ENCODE measurements around the gene CTSZ.
A peak's percentile ranks its signal among the peaks of the same experiment; 100 is the strongest.
"Not testable (repeated sequence)": the region's sequence is repeated elsewhere in the genome, so short reads cannot be mapped to it uniquely, and the experiment has no call there.

Gene CTSZ

DNA sequence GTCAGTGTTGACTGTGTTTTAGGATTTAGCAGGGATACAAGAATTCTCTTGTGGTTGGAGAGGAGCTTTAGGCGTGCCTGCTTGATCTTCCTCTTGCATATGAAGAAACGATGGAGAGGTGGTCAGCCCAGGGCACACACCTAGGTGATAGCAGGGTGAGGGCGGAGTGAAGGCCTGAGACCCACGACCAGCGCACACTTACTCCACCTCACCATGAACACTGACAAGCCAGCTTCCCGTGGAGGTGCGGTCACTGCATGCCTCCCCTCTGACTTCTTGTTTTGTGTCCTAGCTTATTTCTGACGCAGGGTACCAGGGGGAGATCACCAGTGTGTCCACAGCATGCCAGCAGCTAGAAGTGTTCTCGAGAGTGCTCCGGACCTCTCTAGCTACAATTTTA lies 17.9 kb downstream of the CTSZ start:
- no peak for DNase-seq
- H3K36me3 Mint-ChIP-seq (ENCODE audit: low read depth) = peaks cover 94% of the 10 kb centered on the region
- H3K4me3 Mint-ChIP-seq = no peak overlapping the region
- H3K9me3 Mint-ChIP-seq = no peaks in the 10 kb centered on the region
- H3K4me1 Mint-ChIP-seq (ENCODE audit: low read depth) = peaks cover 33% of the 10 kb centered on the region
- H3K27ac Mint-ChIP-seq = peak overlapping the region; percentile 42
- no peaks in the 10 kb centered on the region for H3K27me3 Mint-ChIP-seq

DNA sequence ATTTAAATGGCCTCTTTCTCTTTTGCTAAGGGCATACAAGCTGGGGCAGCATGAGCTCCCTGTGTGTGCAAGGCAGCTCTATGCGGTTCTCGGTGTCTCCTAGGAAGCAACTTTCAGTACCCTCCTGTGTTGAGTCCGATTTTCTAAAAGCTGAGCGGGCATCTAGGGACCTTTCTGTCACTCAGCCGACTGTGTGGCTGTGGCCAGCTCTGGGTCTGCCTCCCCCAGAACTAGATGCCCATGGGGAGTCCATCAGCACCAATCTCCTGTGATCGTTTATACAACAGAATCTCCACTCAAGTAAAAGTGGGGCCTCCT lies 18.5 kb downstream of the CTSZ start:
- H3K4me1 Mint-ChIP-seq (ENCODE audit: low read depth) = peaks cover 40% of the 10 kb centered on the region
- peaks cover 94% of the 10 kb centered on the region for H3K36me3 Mint-ChIP-seq (ENCODE audit: low read depth)
- DNase-seq = no peak
- no peak overlapping the region for H3K27ac Mint-ChIP-seq
- H3K9me3 Mint-ChIP-seq = no peaks in the 10 kb centered on the region
- no peaks in the 10 kb centered on the region for H3K27me3 Mint-ChIP-seq
- no peak overlapping the region for H3K4me3 Mint-ChIP-seq

DNA sequence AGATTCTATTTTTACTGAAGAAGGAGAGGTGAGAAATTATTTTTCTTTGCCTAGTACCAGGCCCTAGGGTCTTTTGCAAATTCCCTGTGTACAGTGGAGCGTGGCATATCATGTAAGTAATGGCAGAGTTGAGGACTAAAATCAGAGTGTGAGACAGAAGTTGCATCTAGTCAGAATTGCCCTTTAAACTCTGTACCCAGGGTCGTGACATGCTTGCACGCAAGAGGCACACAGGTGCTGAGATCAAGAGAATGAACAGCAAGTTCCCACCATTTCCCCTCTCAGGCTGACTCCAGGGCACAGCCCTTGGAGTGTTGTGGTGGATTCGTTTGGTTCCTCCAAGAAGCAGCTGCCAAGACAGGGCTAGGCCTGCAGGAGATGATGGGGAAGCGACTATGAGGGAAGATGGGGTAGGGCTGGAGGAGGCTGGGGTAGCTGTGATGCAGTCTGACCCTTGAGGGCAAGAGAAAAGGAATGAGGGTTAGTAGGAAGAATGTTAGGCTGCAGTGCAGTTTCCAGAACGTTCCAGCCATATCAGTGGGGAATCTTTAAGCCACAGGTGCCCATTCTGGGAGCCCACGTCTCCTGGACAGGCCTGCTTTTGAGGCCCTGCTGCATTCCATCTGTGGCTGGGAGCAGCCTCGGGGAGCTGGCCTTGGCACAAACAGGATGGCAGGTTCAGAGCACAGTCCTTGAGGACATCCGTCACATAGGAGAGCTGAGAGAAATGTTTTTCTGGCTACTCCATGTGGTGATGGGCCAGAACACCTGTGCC lies 19.1 kb downstream of the CTSZ start:
- H3K36me3 Mint-ChIP-seq (ENCODE audit: low read depth) = peaks cover 92% of the 10 kb centered on the region
- peak overlapping the region; percentile 70 for H3K27ac Mint-ChIP-seq
- H3K4me3 Mint-ChIP-seq = no peak overlapping the region
- H3K27me3 Mint-ChIP-seq = no peaks in the 10 kb centered on the region
- H3K9me3 Mint-ChIP-seq = no peaks in the 10 kb centered on the region
- peaks cover 43% of the 10 kb centered on the region for H3K4me1 Mint-ChIP-seq (ENCODE audit: low read depth)
- no peak for DNase-seq

DNA sequence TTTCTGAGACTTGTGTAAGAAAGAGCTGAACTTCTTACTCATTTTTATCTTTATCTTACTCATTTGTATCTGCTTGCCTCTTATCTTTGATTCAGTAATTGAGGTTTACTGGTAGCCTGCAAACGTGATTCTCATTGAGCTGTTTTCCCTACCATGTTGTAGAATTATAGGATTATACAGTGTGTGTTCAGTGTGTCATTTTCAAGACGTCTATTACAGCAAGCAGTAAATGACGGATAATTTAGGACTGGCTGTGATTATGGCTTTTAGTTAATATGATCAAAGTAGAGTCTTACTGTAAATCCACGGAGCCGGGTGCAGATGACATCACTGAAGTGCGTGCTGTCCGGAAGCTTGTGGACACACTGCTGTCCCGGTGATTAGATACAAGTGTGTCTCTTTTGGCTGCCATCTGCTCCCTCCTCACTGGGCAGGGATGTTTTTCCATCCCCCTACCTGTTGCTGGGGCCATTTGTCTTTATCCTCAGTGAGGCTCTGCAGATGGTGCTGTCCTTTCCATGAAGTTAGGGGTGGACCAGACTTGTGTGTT lies 20.0 kb downstream of the CTSZ start:
- Mint-ChIP-seq H3K36me3 (ENCODE audit: low read depth) (peaks cover 90% of the 10 kb centered on the region), H3K4me1 (ENCODE audit: low read depth) (peaks cover 51% of the 10 kb centered on the region)

DNA sequence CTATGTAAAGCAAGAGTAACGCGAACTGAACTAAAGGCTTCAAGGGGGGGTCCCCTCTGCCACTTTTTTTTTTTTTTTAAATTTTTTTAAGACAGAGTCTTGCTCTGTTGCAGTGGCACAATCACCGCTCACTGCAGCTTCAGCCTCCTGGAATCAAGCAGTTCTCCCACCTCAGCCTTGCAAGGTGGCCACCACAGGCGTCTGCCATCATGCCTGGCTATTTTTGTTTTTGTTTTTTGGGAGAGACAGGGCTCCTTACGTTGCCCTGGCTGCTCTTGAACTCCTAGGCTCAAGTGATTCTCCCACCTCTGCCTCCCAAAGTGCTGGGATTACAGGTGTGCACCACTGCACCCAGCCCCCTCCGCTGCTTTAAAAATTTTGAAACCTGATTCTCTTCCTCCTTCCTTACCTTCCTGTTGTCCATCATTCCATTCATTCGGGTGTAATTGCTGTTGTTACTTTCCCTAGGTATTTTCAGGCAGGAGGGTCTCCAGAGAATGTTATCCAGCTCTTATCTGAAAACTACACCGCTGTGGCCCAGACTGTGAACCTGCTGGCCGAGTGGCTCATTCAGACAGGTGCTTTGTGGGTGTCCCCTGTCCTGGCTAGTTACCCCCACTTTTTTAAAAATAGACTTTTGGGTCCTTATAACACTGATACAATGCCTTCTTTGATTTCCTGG lies 20.6 kb downstream of the CTSZ start:
- no peak overlapping the region for H3K4me3 Mint-ChIP-seq
- H3K4me1 Mint-ChIP-seq (ENCODE audit: low read depth) = peaks cover 51% of the 10 kb centered on the region

More for the DNA sequence above, 20.0 kb downstream of the CTSZ start:
- Mint-ChIP-seq H3K9me3 (no peaks in the 10 kb centered on the region), H3K27me3 (no peaks in the 10 kb centered on the region), H3K27ac (peak overlapping the region; percentile 70), H3K4me3 (no peak overlapping the region)
- DNase-seq = no peak

DNA sequence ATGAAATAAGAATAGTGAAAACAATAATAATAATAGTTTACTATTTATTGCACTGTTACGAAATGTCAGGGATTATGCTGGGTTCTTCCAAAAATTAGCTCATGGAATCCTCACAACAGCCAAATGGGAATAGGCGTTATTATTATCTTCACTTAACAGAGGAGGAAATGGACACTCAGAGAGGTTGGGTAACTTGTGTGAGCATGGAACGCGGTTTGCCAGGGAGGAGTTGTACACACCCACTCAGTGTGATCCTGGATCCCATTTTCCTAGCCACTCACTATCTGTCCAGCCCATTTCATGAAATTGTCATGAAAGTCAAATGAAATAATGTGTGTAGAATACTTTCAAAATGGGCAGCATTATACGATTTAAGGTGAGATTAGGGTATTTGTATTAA lies 21.4 kb downstream of the CTSZ start:
- no peak for DNase-seq
- Mint-ChIP-seq H3K36me3 (ENCODE audit: low read depth) (peaks cover 78% of the 10 kb centered on the region), H3K4me1 (ENCODE audit: low read depth) (peaks cover 51% of the 10 kb centered on the region), H3K4me3 (no peak overlapping the region), H3K27me3 (no peaks in the 10 kb centered on the region), H3K9me3 (no peaks in the 10 kb centered on the region), H3K27ac (peak overlapping the region; percentile 71)

More for the DNA sequence above, 20.6 kb downstream of the CTSZ start:
- Mint-ChIP-seq H3K27me3 (no peaks in the 10 kb centered on the region), H3K9me3 (no peaks in the 10 kb centered on the region), H3K36me3 (ENCODE audit: low read depth) (peaks cover 85% of the 10 kb centered on the region), H3K27ac (peak overlapping the region; percentile 70)
- no peak for DNase-seq

DNA sequence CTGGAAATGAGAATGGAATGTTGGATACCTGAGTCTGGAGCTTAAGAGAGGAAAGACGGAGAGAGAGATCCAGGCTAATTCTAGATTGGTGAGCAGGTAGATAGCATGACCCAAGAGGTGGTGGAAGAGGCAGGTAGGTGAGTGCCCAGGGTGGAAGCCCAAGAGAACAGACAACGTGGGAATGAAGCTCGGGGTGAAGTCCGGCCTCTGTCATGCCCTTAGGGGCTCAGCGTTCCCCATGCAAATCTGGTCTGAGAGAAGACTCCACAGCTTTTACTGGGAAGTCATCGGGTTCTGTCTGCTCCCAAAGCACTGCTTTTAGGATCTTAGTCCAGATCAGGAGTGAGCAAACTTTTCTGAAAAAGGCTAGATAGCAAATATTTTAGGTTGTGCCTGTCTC lies 22.4 kb downstream of the CTSZ start:
- Mint-ChIP-seq H3K4me3 (no peak overlapping the region), H3K36me3 (ENCODE audit: low read depth) (peaks cover 70% of the 10 kb centered on the region), H3K27ac (peak overlapping the region; percentile 50), H3K9me3 (no peaks in the 10 kb centered on the region), H3K4me1 (ENCODE audit: low read depth) (peaks cover 51% of the 10 kb centered on the region), H3K27me3 (no peaks in the 10 kb centered on the region)
- DNase-seq = no peak

DNA sequence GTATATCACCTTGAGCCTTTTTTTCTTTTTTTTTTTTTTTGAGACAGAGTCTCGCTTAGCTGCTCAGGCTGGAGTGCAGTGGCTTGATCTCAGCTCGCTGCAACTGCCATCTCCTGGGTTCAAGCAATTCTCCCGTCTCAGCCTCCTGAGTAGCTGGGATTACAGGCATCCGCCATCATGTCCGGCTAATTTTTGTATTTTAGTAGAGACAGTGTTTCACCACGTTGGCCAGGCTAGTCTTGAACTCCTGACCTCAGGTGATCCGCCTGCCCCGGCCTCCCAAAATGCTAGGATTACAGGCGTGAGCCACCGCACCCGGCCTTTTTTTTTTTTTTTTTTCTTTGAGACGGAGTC lies 24.0 kb downstream of the CTSZ start:
- peak overlapping the region; percentile 94 for H3K4me3 Mint-ChIP-seq
- peaks cover 51% of the 10 kb centered on the region for H3K4me1 Mint-ChIP-seq (ENCODE audit: low read depth)
- peak overlapping the region; percentile 95 for H3K27ac Mint-ChIP-seq
- not testable (repeated sequence) for H3K9me3 Mint-ChIP-seq, H3K27me3 Mint-ChIP-seq, DNase-seq
- peaks cover 54% of the 10 kb centered on the region for H3K36me3 Mint-ChIP-seq (ENCODE audit: low read depth)

DNA sequence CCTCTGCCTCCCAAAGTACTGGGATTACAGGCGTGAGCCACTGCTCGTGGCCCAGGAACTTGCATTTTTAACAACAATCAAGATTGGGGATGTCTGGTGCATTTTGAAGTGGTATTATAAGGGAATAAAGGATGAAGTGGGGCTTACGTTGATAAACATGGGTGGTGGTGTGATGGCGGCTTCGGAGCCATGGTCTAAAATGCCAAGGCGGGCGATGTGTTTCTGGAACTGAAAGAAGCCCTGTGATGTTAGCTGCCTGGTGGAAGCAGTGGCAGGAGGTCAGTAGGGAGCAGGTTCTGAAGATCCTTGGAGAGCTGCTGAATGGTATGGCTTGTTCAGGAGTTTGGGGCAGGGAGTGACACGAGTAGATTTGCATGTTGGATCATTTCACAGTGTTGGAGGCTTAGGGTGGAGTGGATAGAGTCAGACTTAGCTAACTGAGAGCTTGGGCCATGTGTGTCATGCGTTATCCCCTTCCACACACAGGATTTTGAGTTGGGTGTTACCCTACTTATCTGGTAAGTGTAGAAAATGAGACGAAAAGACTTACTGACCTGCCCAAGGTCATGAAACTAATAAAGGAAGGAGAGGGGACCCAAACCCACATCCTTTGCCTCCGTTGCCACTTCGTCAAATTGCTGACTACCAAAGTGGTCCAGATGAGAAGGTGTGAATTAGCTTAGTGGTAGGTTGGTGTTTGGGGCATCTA lies 24.5 kb downstream of the CTSZ start:
- Mint-ChIP-seq H3K27ac (peak overlapping the region; percentile 95), H3K4me3 (peak overlapping the region; percentile 94), H3K4me1 (ENCODE audit: low read depth) (peaks cover 51% of the 10 kb centered on the region), H3K9me3 (no peaks in the 10 kb centered on the region), H3K36me3 (ENCODE audit: low read depth) (peaks cover 49% of the 10 kb centered on the region), H3K27me3 (no peaks in the 10 kb centered on the region)
- DNase-seq = no peak

DNA sequence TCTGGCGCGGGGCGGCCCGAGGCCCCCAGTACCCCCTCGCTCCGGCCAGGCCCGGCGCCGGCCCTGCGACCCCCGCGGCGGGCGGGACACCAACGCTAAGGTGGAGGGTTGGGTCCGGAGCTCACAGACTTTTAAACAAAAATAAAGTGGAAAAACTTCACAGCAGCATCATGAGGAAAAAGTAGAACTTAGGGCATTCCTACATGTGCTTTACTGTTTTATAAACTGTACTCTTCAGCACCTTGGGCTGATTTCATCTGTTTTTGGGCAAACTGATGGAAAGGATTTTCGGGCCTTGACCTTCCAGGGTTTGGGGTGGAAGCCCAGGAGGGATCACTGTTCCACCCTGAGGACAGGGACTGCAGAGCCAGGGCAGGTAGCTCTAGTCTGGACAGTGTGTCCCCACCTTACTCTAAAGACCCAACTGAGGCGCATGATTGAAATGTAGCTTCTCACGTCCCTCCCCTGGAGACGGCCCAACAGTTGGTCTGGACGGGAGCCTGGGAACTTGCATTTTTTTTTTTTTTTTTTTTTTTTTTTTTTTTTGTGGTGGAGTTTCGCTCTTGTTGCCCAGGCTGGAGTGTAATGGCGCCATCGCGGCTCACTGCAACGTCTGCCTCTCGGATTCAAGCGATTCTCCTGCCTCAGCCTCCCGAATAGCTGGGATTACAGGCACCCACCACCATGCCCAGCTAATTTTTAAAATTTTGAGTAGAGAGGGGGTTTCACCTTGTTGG lies 25.3 kb downstream of the CTSZ start:
- H3K4me1 Mint-ChIP-seq (ENCODE audit: low read depth) = peaks cover 43% of the 10 kb centered on the region

DNA sequence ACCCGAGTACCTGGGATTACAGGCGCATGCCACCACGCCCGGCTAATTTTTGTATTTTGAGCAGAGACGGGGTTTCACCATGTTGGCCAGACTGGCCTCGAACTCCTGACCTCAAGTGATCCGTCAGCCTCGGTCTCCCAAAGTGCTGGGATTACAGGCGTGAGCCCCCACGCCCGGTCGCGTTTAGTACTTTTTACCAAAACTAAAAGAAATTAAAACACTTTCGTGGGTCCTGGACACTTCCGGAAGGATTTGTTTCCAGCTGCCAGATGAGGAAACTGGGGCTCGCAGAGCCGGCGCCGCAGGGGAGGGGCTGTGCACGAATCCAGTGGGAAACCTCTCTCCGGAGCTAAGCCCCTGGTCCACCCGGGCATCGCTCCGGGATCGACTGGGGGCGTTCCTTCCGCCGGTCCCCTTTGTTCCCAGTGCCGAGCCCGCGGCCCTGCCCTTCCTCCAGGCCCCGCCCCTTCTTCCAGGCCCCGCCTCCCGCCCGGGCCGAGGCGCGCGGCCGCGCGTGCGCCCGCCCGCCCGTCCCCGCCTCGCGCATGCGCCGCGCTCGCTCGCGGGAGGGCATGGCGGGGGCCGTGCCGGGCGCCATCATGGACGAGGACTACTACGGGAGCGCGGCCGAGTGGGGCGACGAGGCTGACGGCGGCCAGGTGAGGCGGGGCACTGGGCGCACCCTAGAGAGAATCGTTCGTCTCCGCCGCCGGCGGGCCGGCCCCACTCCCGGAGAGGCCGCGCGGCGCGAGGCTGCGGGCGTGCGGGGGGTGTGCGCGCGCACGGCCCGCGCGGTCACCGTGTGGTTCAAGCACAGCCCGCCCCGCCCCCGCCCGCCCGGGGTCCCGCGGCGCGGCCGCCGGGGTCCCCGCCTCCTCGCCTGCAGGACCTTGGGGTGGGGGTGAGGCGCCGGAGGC lies 26.1 kb downstream of the CTSZ start, which contains the start of gene NELFCD:
TSS of gene NELFCD (plus strand) at position 546 of the 917 bp plus-strand sequence. CDS start at position 600, 54 bp downstream.
- peaks cover 36% of the 10 kb centered on the region for H3K4me1 Mint-ChIP-seq (ENCODE audit: low read depth)
- peaks cover 33% of the 10 kb centered on the region for H3K36me3 Mint-ChIP-seq (ENCODE audit: low read depth)
- H3K4me3 Mint-ChIP-seq = peak within 1 kb of the TSS; percentile 94
- DNase-seq = peak; percentile 96
- peak within 1 kb of the TSS; percentile 95 for H3K27ac Mint-ChIP-seq
- H3K27me3 Mint-ChIP-seq = no peaks in the 10 kb centered on the region
- no peaks in the 10 kb centered on the region for H3K9me3 Mint-ChIP-seq

More for the DNA sequence above, 25.3 kb downstream of the CTSZ start:
- peak; percentile 58 for DNase-seq
- peak overlapping the region; percentile 94 for H3K4me3 Mint-ChIP-seq
- H3K36me3 Mint-ChIP-seq (ENCODE audit: low read depth) = peaks cover 41% of the 10 kb centered on the region
- no peaks in the 10 kb centered on the region for H3K9me3 Mint-ChIP-seq
- H3K27me3 Mint-ChIP-seq = no peaks in the 10 kb centered on the region
- H3K27ac Mint-ChIP-seq = peak overlapping the region; percentile 95

DNA sequence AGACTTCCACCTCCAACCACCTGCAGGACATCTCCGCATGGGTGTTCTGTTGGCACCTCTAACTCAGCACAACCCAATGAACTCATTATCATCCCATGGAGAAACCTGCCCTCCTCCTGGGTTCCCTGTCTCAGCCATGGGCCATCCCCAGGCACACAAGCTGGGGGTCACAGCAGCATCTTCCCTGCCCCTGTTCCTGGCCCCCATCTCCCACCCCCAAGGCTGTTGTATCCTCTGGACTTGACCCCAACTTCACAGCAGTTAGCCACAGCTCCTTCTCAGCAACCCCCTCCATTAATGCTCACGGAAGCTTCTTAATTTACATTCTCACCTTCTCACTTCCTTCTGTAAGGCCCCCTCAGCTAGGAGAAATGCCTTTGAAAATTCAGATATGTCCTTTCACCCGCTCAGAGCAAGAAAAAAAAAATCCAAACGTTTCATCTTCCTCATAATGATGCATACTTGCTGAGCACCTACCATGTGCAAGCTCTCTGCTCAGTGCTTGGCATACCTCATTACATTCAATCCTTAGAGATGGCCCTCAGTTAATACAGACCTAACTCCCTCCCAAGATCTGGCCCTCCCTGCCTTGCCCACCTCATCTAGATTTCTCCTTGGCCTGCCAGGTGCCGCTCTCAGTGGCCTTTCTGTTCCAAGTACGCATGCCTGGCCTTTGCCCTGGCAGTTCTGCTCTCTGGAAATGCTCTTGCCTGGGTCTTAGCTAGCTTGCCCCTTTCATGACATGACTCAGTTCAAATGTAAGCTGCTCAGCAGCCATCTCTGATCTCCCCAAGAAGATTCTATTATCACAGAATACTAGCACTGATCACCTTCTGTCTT lies 28.5 kb downstream of the CTSZ start:
- Mint-ChIP-seq H3K27me3 (no peaks in the 10 kb centered on the region), H3K27ac (no peak overlapping the region), H3K4me1 (ENCODE audit: low read depth) (peaks cover 14% of the 10 kb centered on the region), H3K9me3 (peaks cover 8% of the 10 kb centered on the region), H3K36me3 (ENCODE audit: low read depth) (peaks cover 13% of the 10 kb centered on the region), H3K4me3 (no peak overlapping the region)
- DNase-seq = no peak

All from activated T-cell treated with anti-CD3 and anti-CD28 coated beads, Interleukin-2, amount 50 U/mL, for 24 hours (primary cell).